Glutamatergic neuron (in vitro differentiated cells): ENCODE results near the gene ZBTB34. TPM values are rescaled to one million over a fixed set of nuclear protein-coding genes. Genes with fewer than 3 reads are reported as not detected.
A peak's percentile ranks its signal among the peaks of the same experiment; 100 is the strongest.

Source experiments
- DNase-seq: peaks from one replicate; pipeline ENCODE4 v3.0.0; 2022
- H3K27ac Mint-ChIP-seq: one replicate; pipeline ENCODE4 v1.8.0; 2020; ENCODE audit warnings: mild to moderate bottlenecking, mixed read lengths, inconsistent platforms; ENCODE audit not compliant: unreplicated experiment
- H3K27me3 Mint-ChIP-seq: one replicate; pipeline ENCODE4 v1.8.0; 2020; ENCODE audit warnings: mild to moderate bottlenecking, moderate library complexity, mixed read lengths, inconsistent platforms; ENCODE audit not compliant: unreplicated experiment
- H3K36me3 Mint-ChIP-seq: one replicate; pipeline ENCODE4 v1.8.0; 2020; ENCODE audit warnings: mild to moderate bottlenecking, mixed read lengths, inconsistent platforms; ENCODE audit not compliant: unreplicated experiment
- H3K4me1 Mint-ChIP-seq: one replicate; pipeline ENCODE4 v1.8.0; 2020; ENCODE audit warnings: mild to moderate bottlenecking, low read depth, mixed read lengths, inconsistent platforms; ENCODE audit not compliant: unreplicated experiment
- H3K4me3 Mint-ChIP-seq: one replicate; pipeline ENCODE4 v1.8.0; 2020; ENCODE audit warnings: mild to moderate bottlenecking, mixed read lengths, inconsistent platforms; ENCODE audit not compliant: unreplicated experiment
- H3K9me3 Mint-ChIP-seq: one replicate; pipeline ENCODE4 v1.8.0; 2020; ENCODE audit warnings: mild to moderate bottlenecking, moderate library complexity, mixed read lengths, inconsistent platforms; ENCODE audit not compliant: unreplicated experiment
- CTCF ChIP-seq: fragments of 200-600 bp; sonication (generic); IDR thresholded peaks from one replicate; pipeline ENCODE4 v1.5.0; 2021; ENCODE audit not compliant: partially characterized antibody, unreplicated experiment
- total RNA-seq: library from RNA; stranded (reverse); fragmentation: NEBNext Ultra II Directional; extraction: Animal tissue kit (Norgen Biotek cat#: 25700); gene quantifications from one replicate; pipeline ENCODE4 v1.2.1, GENCODE V29; 2021; ENCODE audit not compliant: unreplicated experiment

The ZBTB34 gene
- total RNA-seq, 1 donor from 2014 or later: 21.0 TPM

GRCh38 chr9:126875756-126876510 lies 15.5 kb downstream of the ZBTB34 start:
- peaks cover 11% of the 10 kb centered on the region for H3K36me3 Mint-ChIP-seq
- peaks cover 14% of the 10 kb centered on the region for H3K4me1 Mint-ChIP-seq
- DNase-seq: no peak
- peak overlapping the region; percentile 62 for H3K27ac Mint-ChIP-seq
- no peak overlapping the region for H3K4me3 Mint-ChIP-seq
- H3K9me3 Mint-ChIP-seq: peaks cover 3% of the 10 kb centered on the region
- H3K27me3 Mint-ChIP-seq: no peaks in the 10 kb centered on the region
- no peak for TF ChIP-seq CTCF

GRCh38 chr9:126876531-126876930 lies 16.1 kb downstream of the ZBTB34 start:
- no peak for DNase-seq
- Mint-ChIP-seq H3K4me1 (peaks cover 14% of the 10 kb centered on the region), H3K27me3 (no peaks in the 10 kb centered on the region), H3K4me3 (no peak overlapping the region), H3K27ac (no peak overlapping the region), H3K9me3 (peaks cover 3% of the 10 kb centered on the region), H3K36me3 (peaks cover 11% of the 10 kb centered on the region)
- TF ChIP-seq CTCF: no peak

- Mint-ChIP-seq H3K4me3 (no peak overlapping the region), H3K27me3 (no peaks in the 10 kb centered on the region), H3K27ac (no peak overlapping the region), H3K36me3 (peaks cover 11% of the 10 kb centered on the region), H3K9me3 (peaks cover 3% of the 10 kb centered on the region), H3K4me1 (peaks cover 23% of the 10 kb centered on the region)
- no peak for DNase-seq
- no peak for TF ChIP-seq CTCF
These were observed 17.0 kb downstream of the ZBTB34 start for GRCh38 chr9:126877418-126877817.

GRCh38 chr9:126879288-126879687 lies 18.8 kb downstream of the ZBTB34 start:
- Mint-ChIP-seq H3K4me1 (peaks cover 35% of the 10 kb centered on the region), H3K27ac (no peak overlapping the region)
- no peak for TF ChIP-seq CTCF

GRCh38 chr9:126880226-126880946 lies 19.9 kb downstream of the ZBTB34 start:
- Mint-ChIP-seq H3K36me3 (peaks cover 11% of the 10 kb centered on the region), H3K4me1 (peaks cover 33% of the 10 kb centered on the region), H3K27ac (peak overlapping the region; percentile 87), H3K4me3 (peak overlapping the region; percentile 31), H3K27me3 (no peaks in the 10 kb centered on the region), H3K9me3 (peaks cover 3% of the 10 kb centered on the region)
- no peak for DNase-seq
- no peak for TF ChIP-seq CTCF

More at GRCh38 chr9:126879288-126879687, 18.8 kb downstream of the ZBTB34 start:
- no peak overlapping the region for H3K4me3 Mint-ChIP-seq
- peaks cover 3% of the 10 kb centered on the region for H3K9me3 Mint-ChIP-seq
- peaks cover 11% of the 10 kb centered on the region for H3K36me3 Mint-ChIP-seq
- H3K27me3 Mint-ChIP-seq: no peaks in the 10 kb centered on the region
- no peak for DNase-seq
